ENCODE results near the gene CDC42BPB.

DNA sequence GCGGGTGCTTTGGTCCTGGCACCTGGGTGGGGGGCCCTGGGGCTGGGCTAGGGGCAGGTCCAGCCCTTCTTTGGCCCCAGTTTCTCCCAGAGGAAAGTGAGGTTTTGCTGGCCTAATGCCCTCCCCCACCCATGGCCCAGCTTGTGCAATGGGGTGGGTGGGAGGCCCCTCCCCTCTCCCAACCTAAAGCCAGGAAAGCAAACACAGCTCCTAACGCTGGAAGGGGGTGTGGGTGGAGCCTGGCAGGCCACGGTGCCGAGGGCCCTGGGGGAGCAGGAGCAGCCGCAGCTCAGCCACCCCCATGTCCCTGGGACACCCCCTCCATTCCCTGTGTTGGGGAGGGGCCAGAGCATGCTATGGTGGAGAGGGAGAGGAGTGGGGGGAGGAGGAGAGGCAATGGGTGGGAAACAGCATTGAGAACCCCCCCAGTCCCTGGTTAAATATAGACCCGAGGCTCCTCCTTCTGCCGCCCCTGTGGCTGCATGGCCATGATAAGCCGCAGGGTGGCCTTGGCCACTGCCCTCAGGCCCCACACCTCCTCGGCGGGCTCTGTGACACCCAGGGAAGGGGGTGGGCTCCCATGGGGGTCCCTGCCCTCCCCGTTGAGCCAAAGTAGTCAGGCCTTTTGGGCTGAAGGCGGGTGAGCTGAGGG is 41.9 kb upstream of the CDC42BPB start:
- TF ChIP-seq CTCF (IDR thresholded peaks at IDR 0.05) (no peak), POLR2A (IDR thresholded peaks at IDR 0.05) (no peak)
